Measurements from ENCODE around the gene COMMD4. TPM values are rescaled to one million over a fixed set of nuclear protein-coding genes. Genes with fewer than 3 reads are reported as not detected.
"Not testable (repeated sequence)": the region's sequence is repeated elsewhere in the genome, so short reads cannot be mapped to it uniquely, and the experiment has no call there.

Gene COMMD4
- total and polyA plus RNA-seq, 2 donors (not counting 3 experiments of a cell fraction or from before 2014, with no cell fraction given) = 114 to 244 TPM

DNA sequence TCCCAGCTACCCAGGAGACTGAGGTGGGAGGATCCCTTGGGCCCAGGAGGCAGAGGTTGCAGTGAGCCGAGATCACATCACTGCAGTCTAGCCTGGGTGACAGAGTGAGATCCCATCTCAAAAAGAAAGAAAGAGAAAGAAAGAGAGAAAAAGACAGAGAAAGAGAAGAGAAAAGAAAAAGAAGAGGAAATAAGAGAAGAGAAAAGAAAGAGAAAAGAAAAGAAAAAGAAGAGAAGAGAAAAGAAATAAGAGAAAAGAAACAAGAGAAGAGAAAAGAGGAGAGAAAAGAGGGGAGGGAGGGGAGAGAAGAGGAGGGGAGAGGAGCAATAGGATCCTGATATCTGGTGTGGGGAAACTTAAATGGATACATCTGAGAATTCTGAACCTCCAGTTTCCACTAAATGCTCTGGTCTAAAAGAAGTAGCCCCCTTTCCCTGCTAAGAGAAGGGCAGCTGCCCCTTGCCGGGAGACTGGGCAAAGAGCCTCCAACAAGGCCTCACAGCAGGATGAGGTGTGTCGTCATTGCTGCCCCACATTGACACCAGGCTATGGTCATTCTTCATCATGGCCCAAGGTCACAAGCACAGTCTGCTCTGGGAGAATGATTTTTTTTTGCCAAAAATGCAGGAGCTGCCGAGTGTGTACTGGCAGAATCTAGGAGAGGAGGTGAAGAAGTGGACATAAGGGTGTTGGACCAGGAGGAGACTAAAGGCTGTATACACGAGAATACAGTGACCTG, 21.1 kb upstream of the COMMD4 start:
- no peak overlapping the region for H3K9ac ChIP-seq (replicated peaks; ENCODE audit: extremely low read depth, insufficient read depth, low read length)
- ChIA-PET CTCF (no interaction called here), POLR2A (no interaction called here)
- no peak overlapping the region for H3K27ac ChIP-seq (ENCODE audit: insufficient read depth, low read depth, low read length)
- no peaks in the 10 kb centered on the region for H4K20me1 ChIP-seq (replicated peaks; ENCODE audit: control insufficient read depth, extremely low read depth, insufficient read depth, low read length)
- H3K4me3 ChIP-seq (replicated peaks in 1 of 3; ENCODE audit: insufficient read depth in 1 of 3, low read depth in 1 of 3, low read length in 3 of 3) = no peak overlapping the region
- no peak overlapping the region for H2AFZ ChIP-seq (ENCODE audit: low read depth, low read length)
- no peak for TF ChIP-seq EZH2 (IDR thresholded peaks at IDR 0.05; ENCODE audit: borderline replicate concordance, low read depth, low read length, severe bottlenecking)
- no peak for TF ChIP-seq POLR2AphosphoS5 (IDR thresholded peaks at IDR 0.05; ENCODE audit: insufficient read depth, low read depth, low read length)
- TF ChIP-seq GATA2 (IDR thresholded peaks at IDR 0.05; ENCODE audit: insufficient read depth, insufficient read length, low read depth, low read length) = no peak
- TF ChIP-seq POLR2A (IDR thresholded peaks at IDR 0.05; ENCODE audit: low read depth, low read length) = no peak
- FAIRE-seq (no peak), DNase-seq (ENCODE audit: low read depth, low spot score) (no peak)
- H3K36me3 ChIP-seq (ENCODE audit: control insufficient read depth in 2 of 2, extremely low read depth in 1 of 2, insufficient read depth in 2 of 2, low read length in 2 of 2) = no peaks in the 10 kb centered on the region
- dilution Hi-C loops (cut with MboI; ENCODE audit: extremely low pct_ligation_motif_present, low sequenced_read_pairs) (no loop called here), intact Hi-C loops (cut with micrococcal nuclease) (no loop called here)
- no peaks in the 10 kb centered on the region for H3K9me1 ChIP-seq (replicated peaks; ENCODE audit: control insufficient read depth, extremely low read depth, insufficient read depth, low read length)
- H3K9me3 ChIP-seq (replicated peaks; ENCODE audit: control insufficient read depth, insufficient read depth, low read length) = no peaks in the 10 kb centered on the region
- H3K4me1 ChIP-seq (ENCODE audit: control insufficient read depth, extremely low read depth, insufficient read depth, low read length) = no peaks in the 10 kb centered on the region
- H3K4me2 ChIP-seq (ENCODE audit: insufficient read depth, low read length) = no peak overlapping the region
- peaks cover 5 to 7% of the 10 kb centered on the region in 2 experiments for H3K27me3 ChIP-seq (ENCODE audit: control insufficient read depth in 2 of 2, insufficient read depth in 2 of 2, low read length in 2 of 2)
- no peaks in the 10 kb centered on the region for H3K79me2 ChIP-seq (ENCODE audit: control insufficient read depth, insufficient read depth, low read length)
- BruUV-seq (replicated peaks) = no TSS peak

GRCh38 chr15:75319231-75319897, 16.5 kb upstream of the COMMD4 start:
- H3K36me3 ChIP-seq (ENCODE audit: control insufficient read depth in 2 of 2, extremely low read depth in 1 of 2, insufficient read depth in 2 of 2, low read length in 2 of 2); POLR2A ChIA-PET; H3K4me2 ChIP-seq (ENCODE audit: insufficient read depth, low read length); H3K4me1 ChIP-seq (ENCODE audit: control insufficient read depth, extremely low read depth, insufficient read depth, low read length); H3K4me3 ChIP-seq (replicated peaks in 1 of 3; ENCODE audit: insufficient read depth in 1 of 3, low read depth in 1 of 3, low read length in 3 of 3); H4K20me1 ChIP-seq (replicated peaks; ENCODE audit: control insufficient read depth, extremely low read depth, insufficient read depth, low read length); H3K27ac ChIP-seq (ENCODE audit: insufficient read depth, low read depth, low read length); H3K27me3 ChIP-seq (ENCODE audit: control insufficient read depth in 2 of 2, insufficient read depth in 2 of 2, low read length in 2 of 2); DNase-seq (ENCODE audit: low read depth, low spot score); H3K79me2 ChIP-seq (ENCODE audit: control insufficient read depth, insufficient read depth, low read length); H2AFZ ChIP-seq (ENCODE audit: low read depth, low read length); H3K9me3 ChIP-seq (replicated peaks; ENCODE audit: control insufficient read depth, insufficient read depth, low read length); H3K9ac ChIP-seq (replicated peaks; ENCODE audit: extremely low read depth, insufficient read depth, low read length); BruUV-seq (replicated peaks); dilution Hi-C loops (cut with MboI; ENCODE audit: extremely low pct_ligation_motif_present, low sequenced_read_pairs); H3K9me1 ChIP-seq (replicated peaks; ENCODE audit: control insufficient read depth, extremely low read depth, insufficient read depth, low read length); CTCF ChIA-PET; intact Hi-C loops (cut with micrococcal nuclease); FAIRE-seq: not testable (repeated sequence)

Data from endothelial cell of umbilical vein (primary cell).